Stimulated activated CD4-positive, alpha-beta T cell treated with anti-CD3 and anti-CD28 coated beads, Interleukin-12 subunit alpha, Interleukin-12 subunit beta, amount 100 ng/mL, for 24 hours (primary cell): ENCODE measurements around the gene TMEM151B.
A peak's percentile ranks its signal among the peaks of the same experiment; 100 is the strongest.
"Not testable (repeated sequence)": the region's sequence is repeated elsewhere in the genome, so short reads cannot be mapped to it uniquely, and the experiment has no call there.

Experiments
- DNase-seq, 2 experiments: peaks; one replicate each; pipeline ENCODE4 v3.0.0-alpha.2; 2020; ENCODE audit warnings: low read depth in 2 of 2

The TMEM151B gene

DNA sequence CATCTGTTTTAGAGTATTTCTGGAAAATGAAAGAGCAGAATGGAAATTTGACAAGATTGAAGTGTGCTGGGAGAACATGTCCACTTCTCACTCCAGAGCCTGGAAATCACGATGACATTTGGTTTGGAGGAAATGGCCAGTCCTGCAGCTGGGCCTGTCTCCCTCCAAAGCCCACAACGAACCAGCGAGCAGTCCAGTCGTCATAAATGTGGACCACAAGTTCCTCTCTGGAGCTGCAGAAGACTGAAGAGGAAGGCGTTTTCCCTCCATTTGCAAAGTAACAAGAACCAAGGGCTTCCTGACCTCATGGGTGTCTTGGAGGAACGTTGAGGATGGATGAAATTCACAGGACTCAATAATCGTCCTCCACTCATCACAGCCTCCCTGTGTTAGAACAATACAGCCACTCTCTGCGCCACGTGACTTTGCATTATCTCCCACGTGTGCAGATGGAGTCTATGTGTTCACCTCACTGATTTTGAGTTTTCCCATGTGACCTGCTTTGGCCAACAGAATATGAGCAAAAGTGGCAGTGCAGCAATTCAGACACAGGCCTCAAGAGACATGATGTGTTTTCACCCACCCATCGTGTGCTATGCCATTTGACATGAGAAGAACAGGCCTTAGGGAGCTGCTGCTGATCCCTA lies 63.1 kb downstream of the TMEM151B start:
- no peak for DNase-seq

DNA sequence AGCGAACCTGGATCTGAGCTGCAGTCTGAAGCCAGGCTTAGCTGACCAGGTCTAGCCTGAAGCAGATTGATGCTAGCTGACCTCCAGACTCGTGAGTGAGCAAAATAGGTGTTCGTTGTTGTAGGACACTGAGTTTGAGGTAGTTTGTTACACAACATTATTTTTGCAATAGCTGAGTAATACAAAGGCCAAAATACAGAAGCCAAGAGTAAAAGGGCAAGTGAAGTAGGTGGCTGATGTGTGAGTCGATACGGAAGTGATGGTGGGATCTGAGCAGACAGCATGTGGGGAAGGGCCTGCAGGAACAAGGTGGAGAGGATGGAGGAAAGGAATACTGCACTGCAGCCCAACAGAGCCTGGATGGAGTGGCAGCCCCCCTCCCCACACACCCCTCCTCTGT lies 63.7 kb downstream of the TMEM151B start:
- DNase-seq, result no peak

- no peak for DNase-seq
These were observed 65.4 kb downstream of the TMEM151B start for GRCh38 chr6:44335631-44336030.

DNA sequence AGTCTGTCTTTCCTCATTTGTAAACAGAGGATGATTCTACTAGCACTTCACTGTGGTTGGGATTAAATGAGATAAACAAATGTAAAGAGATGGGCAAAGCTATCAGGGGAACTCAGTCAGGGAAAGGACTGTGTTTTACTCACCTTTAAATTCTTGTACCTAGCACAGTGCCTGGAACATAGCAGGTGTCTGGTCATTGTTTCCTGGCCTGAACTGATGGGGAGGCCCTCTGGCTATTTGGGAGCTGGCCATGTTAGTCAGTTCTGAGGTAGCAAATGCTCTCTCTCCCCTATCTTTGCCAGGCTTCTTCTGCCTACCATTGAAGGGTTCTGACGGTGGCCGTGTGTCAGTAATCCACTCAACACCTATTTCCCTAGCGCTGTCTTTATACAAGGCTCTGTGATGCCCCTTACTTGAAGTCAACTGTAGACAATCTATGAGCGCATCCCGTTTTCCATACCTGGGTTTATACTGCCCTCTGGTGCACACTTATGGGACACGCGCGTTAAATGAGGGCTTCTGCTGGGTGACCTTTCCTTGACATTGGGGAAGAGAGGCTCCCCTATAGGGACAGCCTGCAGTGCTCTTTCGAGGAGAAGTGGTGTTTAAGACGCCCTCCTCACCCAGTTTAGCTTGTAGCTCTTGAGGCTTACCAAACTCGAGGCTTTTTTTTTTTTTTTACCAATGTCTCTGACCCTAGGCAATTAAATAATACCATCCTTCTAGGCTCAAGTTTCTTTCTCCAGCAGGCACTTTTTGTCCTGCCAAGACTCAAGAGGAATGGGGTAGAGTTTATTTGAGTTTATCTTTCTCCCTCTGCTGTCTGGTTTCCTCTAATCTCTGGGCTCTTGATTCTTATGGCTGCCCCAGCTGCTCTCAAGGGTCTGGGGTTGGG lies 68.2 kb downstream of the TMEM151B start:
- peak; percentile 39 to 59 for DNase-seq

DNA sequence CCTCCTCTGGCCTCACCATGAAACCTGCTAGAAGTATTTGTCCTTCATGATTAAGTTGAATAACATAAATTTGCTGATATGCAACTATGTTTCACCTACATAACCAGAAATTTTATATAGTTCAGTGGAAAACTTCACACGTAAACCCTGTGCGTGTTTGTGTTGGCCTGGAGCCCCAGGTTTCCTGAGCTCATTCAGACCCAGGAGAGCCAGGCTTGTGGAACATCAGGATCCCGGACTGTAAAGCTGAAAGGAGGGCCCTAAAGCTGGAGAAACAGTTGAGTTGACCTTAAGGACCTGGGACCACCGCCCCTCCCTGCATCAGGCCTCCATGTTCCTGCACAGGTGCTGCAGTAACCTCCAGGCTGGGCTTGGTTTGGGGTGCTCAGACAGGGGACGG lies 69.1 kb downstream of the TMEM151B start:
- DNase-seq, result no peak

- DNase-seq, result no peak
These were observed 69.7 kb downstream of the TMEM151B start for GRCh38 chr6:44339763-44340625.

DNA sequence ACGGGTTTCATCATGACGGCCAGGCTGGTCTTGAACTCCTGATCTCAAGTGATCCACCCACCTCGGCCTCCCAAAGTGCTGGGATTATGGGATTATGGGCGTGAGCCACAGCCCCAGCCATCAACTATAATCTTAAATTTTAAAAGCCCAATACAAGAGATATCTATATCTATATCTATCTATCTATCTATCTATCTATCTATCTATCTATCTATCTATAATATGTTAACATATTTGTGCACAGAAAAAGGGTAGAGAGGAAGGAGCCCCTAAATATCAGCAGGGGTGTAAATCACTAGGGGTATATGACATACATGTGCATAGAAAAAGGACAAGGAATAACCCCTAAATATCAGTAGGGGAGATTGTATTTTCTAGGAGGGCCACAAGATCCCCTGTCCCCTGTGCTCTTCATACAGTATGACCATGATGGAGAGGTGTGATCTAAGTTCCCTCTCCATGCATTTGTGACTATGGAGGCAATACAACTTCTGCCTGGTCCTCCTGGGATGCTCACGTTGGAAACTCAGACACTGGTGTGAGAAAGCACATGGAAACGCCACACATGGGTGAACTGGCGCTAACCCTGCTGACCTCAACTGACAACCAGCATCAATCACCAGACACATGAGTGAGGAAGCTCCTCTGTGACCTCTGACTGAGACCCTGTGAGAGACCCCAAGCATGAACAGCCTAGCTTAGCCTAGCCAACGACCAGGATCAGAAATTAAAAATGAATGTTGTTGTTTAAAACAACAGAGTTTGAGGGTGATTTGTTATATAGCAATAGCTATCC lies 71.0 kb downstream of the TMEM151B start:
- DNase-seq, result no peak

- DNase-seq, result no peak
These were observed 71.8 kb downstream of the TMEM151B start for GRCh38 chr6:44342052-44342451.

DNA sequence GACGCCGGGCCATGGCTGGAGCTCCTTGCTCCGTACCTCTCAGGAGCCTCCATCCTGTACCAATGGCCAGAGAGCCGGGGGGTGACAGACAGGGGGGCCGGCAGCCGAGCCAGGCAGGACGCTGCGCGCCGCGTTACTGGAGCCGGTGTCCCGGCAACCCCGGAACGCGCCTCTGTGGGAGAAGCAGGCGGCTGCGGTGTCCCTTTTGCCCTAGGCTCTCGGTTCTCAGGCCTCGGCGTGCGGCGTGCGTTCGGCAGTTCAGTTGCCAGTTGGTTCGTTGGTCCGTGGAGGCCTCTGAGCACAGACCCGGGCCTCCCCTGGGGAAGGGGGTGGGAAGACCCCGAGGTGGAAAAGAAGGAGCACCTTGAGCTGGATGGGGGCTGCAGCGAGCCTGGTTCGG lies 72.2 kb downstream of the TMEM151B start, which contains the start of gene SPATS1:
Gene SPATS1, plus strand, starts transcription at position 162 of the 400 bp plus-strand sequence. CDS start 446 bp downstream, outside the sequence.
- no peak for DNase-seq

DNA sequence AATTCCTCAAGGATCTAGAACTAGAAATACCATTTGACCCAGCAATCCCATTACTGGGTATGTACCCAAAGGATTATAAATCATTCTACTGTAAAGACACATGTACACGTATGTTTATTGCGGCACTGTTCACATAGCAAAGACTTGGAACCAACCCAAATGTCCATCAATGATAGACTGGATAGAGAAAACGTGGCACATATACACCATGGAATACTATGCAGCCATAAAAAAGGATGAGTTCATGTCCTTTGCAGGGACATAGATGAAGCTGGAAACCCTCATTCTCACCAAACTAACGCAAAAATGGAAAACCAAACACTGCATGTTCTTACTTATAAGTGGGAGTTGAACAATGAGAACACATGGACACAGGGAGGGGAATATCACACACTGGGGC lies 76.6 kb downstream of the TMEM151B start:
- not testable (repeated sequence) for DNase-seq

DNA sequence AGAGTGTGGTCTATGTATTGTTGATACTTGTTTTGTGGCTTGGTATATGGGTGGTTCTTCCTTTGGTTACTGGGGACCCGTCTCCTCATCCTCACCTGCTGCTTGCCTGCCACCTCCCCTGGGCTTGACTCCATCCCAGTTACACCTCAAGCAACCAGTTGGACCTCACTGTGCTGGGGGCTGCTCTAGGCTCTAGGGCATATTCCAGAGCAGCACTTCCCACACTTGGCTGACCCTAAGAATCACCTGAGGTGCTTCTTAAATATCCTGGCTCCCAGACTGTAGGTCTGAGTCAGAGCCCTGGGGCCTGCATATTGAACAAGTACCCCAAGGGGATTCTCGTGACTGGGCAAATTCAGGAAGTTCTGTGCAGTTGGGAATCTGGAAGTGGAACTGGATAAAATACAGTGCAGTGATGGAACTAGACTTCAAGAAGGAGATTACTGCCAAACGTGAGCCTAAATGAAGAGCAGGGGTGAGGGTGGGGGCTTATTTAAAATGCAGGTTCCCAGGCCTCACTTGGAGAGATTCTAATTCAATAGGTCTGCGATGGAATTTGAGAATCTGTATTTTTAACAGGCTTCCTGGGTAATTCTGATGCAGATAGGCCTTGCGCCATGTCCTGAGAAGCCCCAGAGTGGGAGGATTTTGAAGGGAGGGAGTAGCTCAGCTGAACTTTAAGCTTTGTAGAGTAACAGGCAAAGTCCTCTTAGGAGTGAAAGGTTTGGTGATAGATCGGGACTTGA lies 79.8 kb downstream of the TMEM151B start:
- no peak for DNase-seq

GRCh38 chr6:44350650-44350994 lies 80.4 kb downstream of the TMEM151B start:
- DNase-seq, result not testable (repeated sequence)

- DNase-seq, result no peak
These were observed 82.0 kb downstream of the TMEM151B start for GRCh38 chr6:44352259-44352658.

DNA sequence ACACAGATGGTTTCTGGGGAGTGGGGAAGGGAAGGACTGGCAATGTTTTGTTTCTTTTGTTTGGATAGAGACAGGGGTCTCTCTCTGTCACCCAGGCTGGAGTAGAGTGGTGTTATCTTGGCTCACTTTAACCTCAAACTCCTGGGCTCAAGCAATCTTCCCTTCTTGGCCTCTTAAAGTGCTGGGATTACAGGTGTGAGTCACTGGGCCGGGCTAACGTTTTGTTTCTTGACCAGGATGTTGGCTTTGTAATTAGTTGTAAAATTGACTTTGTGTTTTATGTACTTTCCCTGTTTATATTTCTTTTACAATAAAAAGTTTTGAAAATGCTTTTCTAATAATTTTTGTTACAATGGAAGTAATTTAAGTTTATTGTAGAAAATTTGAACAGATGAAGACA lies 83.1 kb downstream of the TMEM151B start:
- DNase-seq, result no peak

DNA sequence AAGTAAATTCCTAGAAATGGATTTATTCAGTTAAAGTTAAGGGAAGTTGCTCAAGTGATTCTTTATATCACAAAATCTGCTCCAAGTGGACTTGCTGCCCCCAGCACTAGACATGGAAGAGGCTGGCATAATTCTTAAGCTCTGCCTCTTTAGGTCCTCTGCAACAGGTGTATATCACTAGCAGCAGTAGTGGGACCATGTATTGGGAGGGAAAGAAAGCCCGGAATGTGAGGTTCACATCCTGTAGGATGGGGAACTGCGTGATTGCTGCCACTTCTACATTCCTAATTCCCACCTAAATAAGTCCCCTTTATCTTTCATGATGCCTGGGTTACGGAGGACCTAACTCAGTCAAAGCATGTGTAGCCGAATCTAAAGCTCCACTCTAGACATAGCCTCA lies 85.4 kb downstream of the TMEM151B start:
- DNase-seq, result no peak

GRCh38 chr6:44356487-44356886 lies 86.2 kb downstream of the TMEM151B start:
- DNase-seq, result no peak
